Measurements from ENCODE around the gene FNDC5. TPM values are rescaled to one million over a fixed set of nuclear protein-coding genes. Genes with fewer than 3 reads are reported as not detected.
"Not testable (repeated sequence)": the region's sequence is repeated elsewhere in the genome, so short reads cannot be mapped to it uniquely, and the experiment has no call there.

Gene FNDC5
- total RNA-seq, 1 donor from 2014 or later: 743 TPM

DNA sequence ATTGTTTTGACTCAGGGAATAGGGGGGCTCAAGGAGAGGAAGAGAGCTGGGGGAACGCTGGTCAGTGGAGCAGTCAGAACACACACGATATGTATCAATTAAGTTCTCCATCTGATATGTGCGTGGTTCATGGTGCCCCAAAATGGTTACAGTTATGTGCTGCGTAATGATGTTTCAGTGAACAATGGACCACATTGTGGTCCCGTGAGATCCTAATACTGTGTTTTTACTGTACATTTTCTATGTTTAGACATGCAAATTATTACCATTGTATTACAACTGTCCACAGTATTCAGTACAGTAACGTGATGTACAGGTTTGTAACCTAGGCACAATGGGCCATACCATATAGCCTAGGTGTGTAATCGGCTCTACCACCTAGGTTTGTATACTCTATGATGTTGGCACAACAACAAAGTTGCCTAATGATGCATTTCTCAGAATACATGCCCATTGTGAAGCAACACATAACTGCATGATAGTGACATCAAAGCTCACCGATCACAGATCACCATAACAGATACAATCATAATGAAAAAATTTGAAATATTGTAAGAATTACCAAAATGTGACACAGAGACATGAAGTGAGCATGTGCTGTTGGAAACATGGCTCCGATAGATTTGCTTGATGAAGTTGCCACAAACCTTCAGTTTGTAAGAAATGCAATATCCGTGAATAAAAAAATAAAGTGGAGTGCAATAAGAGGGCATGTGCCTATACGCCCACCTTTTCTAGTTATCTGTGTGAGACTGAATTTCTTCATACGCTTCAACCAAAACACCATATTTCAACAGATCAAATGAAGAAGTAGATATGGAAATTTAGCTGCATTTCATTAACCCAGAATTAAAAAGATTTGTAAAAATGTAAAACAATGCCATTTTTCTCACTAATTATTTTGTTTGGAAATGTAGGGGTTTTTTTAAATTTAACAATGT, 45.3 kb upstream of the FNDC5 start:
- peaks cover 4% of the 10 kb centered on the region for H3K36me3 Mint-ChIP-seq (ENCODE audit: unreplicated experiment)
- H3K27me3 Mint-ChIP-seq (ENCODE audit: unreplicated experiment): peaks cover 2% of the 10 kb centered on the region

DNA sequence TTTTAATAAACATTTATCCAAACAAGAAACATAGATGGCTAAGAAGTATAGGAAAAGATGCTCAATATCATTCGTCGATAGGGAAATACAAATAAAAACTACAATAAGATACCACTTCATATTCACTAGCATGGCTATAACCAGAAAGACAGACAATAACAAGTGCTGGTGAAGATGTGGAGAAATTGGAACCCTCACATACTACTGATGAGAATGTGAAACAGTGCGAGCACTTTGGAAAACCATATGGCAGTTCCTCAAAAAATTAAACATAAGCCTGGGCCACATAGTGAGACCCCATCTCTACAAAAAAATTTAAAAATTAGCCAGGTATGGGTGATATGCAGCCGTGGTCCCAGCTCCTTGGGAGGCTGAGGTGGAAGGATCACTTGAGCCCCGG, 39.6 kb upstream of the FNDC5 start:
- no peaks in the 10 kb centered on the region for H3K4me1 Mint-ChIP-seq (ENCODE audit: low read depth, unreplicated experiment)
- H3K4me3 Mint-ChIP-seq (ENCODE audit: unreplicated experiment): no peak overlapping the region
- DNase-seq: no peak
- H3K27me3 Mint-ChIP-seq (ENCODE audit: unreplicated experiment): no peaks in the 10 kb centered on the region
- no peaks in the 10 kb centered on the region for H3K9me3 Mint-ChIP-seq (ENCODE audit: unreplicated experiment)
- H3K36me3 Mint-ChIP-seq (ENCODE audit: unreplicated experiment): peaks cover 4% of the 10 kb centered on the region
- no peak overlapping the region for H3K27ac Mint-ChIP-seq (ENCODE audit: unreplicated experiment)
- TF ChIP-seq, protein P1, sequence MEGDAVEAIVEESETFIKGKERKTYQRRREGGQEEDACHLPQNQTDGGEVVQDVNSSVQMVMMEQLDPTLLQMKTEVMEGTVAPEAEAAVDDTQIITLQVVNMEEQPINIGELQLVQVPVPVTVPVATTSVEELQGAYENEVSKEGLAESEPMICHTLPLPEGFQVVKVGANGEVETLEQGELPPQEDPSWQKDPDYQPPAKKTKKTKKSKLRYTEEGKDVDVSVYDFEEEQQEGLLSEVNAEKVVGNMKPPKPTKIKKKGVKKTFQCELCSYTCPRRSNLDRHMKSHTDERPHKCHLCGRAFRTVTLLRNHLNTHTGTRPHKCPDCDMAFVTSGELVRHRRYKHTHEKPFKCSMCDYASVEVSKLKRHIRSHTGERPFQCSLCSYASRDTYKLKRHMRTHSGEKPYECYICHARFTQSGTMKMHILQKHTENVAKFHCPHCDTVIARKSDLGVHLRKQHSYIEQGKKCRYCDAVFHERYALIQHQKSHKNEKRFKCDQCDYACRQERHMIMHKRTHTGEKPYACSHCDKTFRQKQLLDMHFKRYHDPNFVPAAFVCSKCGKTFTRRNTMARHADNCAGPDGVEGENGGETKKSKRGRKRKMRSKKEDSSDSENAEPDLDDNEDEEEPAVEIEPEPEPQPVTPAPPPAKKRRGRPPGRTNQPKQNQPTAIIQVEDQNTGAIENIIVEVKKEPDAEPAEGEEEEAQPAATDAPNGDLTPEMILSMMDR (IDR thresholded peaks at IDR 0.05; ENCODE audit: partially characterized antibody, unreplicated experiment): no peak

More for the DNA sequence above, 45.3 kb upstream of the FNDC5 start:
- H3K9me3 Mint-ChIP-seq (ENCODE audit: unreplicated experiment): no peaks in the 10 kb centered on the region
- no peak overlapping the region for H3K4me3 Mint-ChIP-seq (ENCODE audit: unreplicated experiment)
- no peaks in the 10 kb centered on the region for H3K4me1 Mint-ChIP-seq (ENCODE audit: low read depth, unreplicated experiment)
- H3K27ac Mint-ChIP-seq (ENCODE audit: unreplicated experiment): no peak overlapping the region
- DNase-seq: no peak
- TF ChIP-seq, protein P1 (IDR thresholded peaks at IDR 0.05; ENCODE audit: partially characterized antibody, unreplicated experiment): no peak

DNA sequence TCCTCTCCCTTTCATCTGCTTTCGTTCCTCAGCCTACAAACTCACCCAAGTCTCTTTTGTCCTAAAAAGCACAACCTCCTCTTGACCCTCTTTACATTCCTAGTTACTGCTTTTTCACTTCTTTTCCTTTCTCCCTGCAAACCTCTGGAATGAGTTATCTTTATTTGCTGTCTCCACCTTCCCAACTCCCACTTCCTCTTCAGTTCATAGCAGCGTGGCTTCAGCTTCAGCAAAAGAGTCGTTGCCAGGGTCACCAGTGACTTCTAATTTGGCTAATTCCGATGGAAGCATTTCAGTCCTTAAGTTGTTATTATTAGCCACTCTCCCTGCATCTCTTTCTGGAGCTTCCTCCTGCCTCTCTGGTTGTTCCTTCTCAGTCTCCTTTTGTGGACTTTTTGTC, 36.7 kb upstream of the FNDC5 start:
- Mint-ChIP-seq H3K27ac (ENCODE audit: unreplicated experiment) (no peak overlapping the region), H3K36me3 (ENCODE audit: unreplicated experiment) (no peaks in the 10 kb centered on the region), H3K27me3 (ENCODE audit: unreplicated experiment) (peaks cover 5% of the 10 kb centered on the region), H3K9me3 (ENCODE audit: unreplicated experiment) (peaks cover 2% of the 10 kb centered on the region), H3K4me3 (ENCODE audit: unreplicated experiment) (no peak overlapping the region), H3K4me1 (ENCODE audit: low read depth, unreplicated experiment) (peaks cover 2% of the 10 kb centered on the region)
- no peak for DNase-seq
- TF ChIP-seq, protein P1 (IDR thresholded peaks at IDR 0.05; ENCODE audit: partially characterized antibody, unreplicated experiment): no peak

DNA sequence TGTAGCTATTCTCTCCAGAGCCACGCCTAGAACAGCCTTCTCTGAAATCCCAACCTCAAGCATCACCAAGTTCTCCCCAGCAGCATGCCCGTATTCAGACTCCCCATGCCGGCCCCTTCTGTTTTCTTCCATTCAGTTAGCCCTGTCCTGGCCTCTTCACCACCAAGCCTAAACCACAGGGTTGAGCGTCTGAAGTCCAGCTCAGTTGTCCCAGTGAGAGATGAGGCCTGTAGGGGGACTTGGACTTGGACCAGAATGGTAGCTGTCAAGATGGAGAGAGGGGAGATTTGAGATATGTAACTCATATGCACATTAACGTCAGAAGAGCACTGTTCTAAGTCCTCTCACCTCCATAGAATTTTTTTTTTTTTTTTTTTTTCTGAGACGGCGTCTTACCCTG, 35.9 kb upstream of the FNDC5 start:
- H3K36me3 Mint-ChIP-seq (ENCODE audit: unreplicated experiment): no peaks in the 10 kb centered on the region
- peaks cover 9% of the 10 kb centered on the region for H3K27me3 Mint-ChIP-seq (ENCODE audit: unreplicated experiment)
- no peak overlapping the region for H3K4me3 Mint-ChIP-seq (ENCODE audit: unreplicated experiment)
- no peak overlapping the region for H3K27ac Mint-ChIP-seq (ENCODE audit: unreplicated experiment)
- H3K9me3 Mint-ChIP-seq (ENCODE audit: unreplicated experiment): peaks cover 2% of the 10 kb centered on the region
- DNase-seq: no peak
- H3K4me1 Mint-ChIP-seq (ENCODE audit: low read depth, unreplicated experiment): peaks cover 2% of the 10 kb centered on the region
- TF ChIP-seq, protein P1 (IDR thresholded peaks at IDR 0.05; ENCODE audit: partially characterized antibody, unreplicated experiment): no peak

DNA sequence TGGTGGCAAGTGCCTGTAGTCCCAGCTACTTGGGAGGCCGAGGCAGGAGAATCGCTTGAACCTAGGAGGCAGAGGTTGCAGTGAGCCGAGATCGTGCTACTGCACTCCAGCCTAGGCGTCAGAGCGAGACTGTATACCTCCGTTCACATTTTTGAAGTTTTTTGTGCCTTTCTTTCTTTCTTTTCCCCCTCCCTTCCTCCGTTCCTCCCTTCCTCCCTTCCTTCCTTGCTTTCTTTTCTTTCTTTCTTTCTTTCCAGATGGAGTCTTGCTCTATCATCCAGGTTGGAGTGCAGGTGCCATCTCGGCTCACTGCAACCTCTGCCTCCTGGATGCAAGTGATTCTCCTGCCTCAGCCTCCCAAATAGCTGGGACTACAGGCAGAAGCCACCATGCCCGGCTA, 34.9 kb upstream of the FNDC5 start:
- H3K27me3 Mint-ChIP-seq (ENCODE audit: unreplicated experiment): peaks cover 10% of the 10 kb centered on the region
- not testable (repeated sequence) for H3K36me3 Mint-ChIP-seq (ENCODE audit: unreplicated experiment); H3K4me3 Mint-ChIP-seq (ENCODE audit: unreplicated experiment); H3K9me3 Mint-ChIP-seq (ENCODE audit: unreplicated experiment); H3K4me1 Mint-ChIP-seq (ENCODE audit: low read depth, unreplicated experiment); DNase-seq; H3K27ac Mint-ChIP-seq (ENCODE audit: unreplicated experiment)

All from glutamatergic neuron (in vitro differentiated cells).